K562 (cell line): ENCODE results near the gene CCDC13. TPM values are rescaled to one million over a fixed set of nuclear protein-coding genes. Genes with fewer than 3 reads are reported as not detected.
A peak's percentile ranks its signal among the peaks of the same experiment; 100 is the strongest.

ENCODE experiments used
- CCNT2 ChIP-seq: IDR thresholded peaks from 2 replicates; pipeline ENCODE4 v1.6.1; 2011; ENCODE audit warnings: borderline replicate concordance, low read depth, mild to moderate bottlenecking, moderate library complexity, mixed read lengths, low read length; ENCODE audit not compliant: insufficient read length; ENCODE audit errors: extremely low read depth
- CREB1 ChIP-seq, 2 experiments: sonication (generic) in 1 of 2; formaldehyde crosslinking in 1 of 2; IDR thresholded peaks; 2 replicates each; pipeline versions ENCODE4 v1.6.1 to v1.8.0; 2012 to 2022; ENCODE audit warnings: inconsistent platforms in 1 of 2, mild to moderate bottlenecking in 1 of 2, missing genetic modification reagents in 1 of 2, moderate library complexity in 1 of 2
- MCM3 ChIP-seq: fragments of 450-650 bp; IDR thresholded peaks from 2 replicates; pipeline ENCODE4 v1.6.1; 2016
- NCOA1 ChIP-seq: fragments of 450-650 bp; IDR thresholded peaks from 2 replicates; pipeline ENCODE4 v1.6.1; 2016; ENCODE audit warnings: low read depth
- PTTG1 ChIP-seq: fragments of 450-650 bp; IDR thresholded peaks from 2 replicates; pipeline ENCODE4 v1.6.1; 2016; ENCODE audit warnings: low read depth, mild to moderate bottlenecking, missing genetic modification characterization, missing compliant biosample characterization
- ZNF212 ChIP-seq: fragments of 450-650 bp; formaldehyde crosslinking; IDR thresholded peaks from 2 replicates; pipeline ENCODE4 v1.4.0; 2020; ENCODE audit warnings: mild to moderate bottlenecking
- ZNF583 ChIP-seq: fragments of 250-450 bp; sonication (Bioruptor Pico); IDR thresholded peaks from 2 replicates; pipeline ENCODE4 v1.4.0; 2020
- polyA plus RNA-seq, 8 experiments: library from polyadenylated mRNA; depleted of rRNA in 4 of 8; stranded (reverse) in 5 of 8; unstranded in 3 of 8; fragments of >200 nt; fragmentation: Nextera tagmentation in 2 of 8; fragmentation: Illumina TruSeq in 1 of 8; extraction: Ambion mirVana in 2 of 8; extraction: Trizol in 1 of 8; gene quantifications; 2 replicates each; pipeline versions ENCODE4 v1.2.1 to v1.2.3, GENCODE V29; 2011 to 2014; ENCODE audit warnings: inconsistent platforms in 1 of 8, missing spikeins in 1 of 8
- total RNA-seq, 7 experiments: library from RNA; depleted of rRNA in 6 of 7; stranded (reverse); fragments of >200 nt in 6 of 7; fragmentation: Illumina TruSeq in 2 of 7; extraction: Trizol in 2 of 7; gene quantifications; 2 replicates each; pipeline versions ENCODE4 v1.2.1 to v1.2.3, GENCODE V29; 2011 to 2021; ENCODE audit warnings: low replicate concordance in 1 of 7
- TF ChIP-seq, protein P1 (sequence below): fragments of 450-650 bp; IDR thresholded peaks from 2 replicates; pipeline ENCODE4 v1.6.1; 2016; ENCODE audit warnings: mild to moderate bottlenecking, moderate library complexity
- TF ChIP-seq, protein P2 (sequence below): sonication (generic); formaldehyde crosslinking; IDR thresholded peaks from 2 replicates; pipeline ENCODE4 v1.8.0; 2022; ENCODE audit warnings: missing genetic modification reagents, mild to moderate bottlenecking, moderate library complexity, borderline replicate concordance
- TF ChIP-seq, protein P3 (sequence below): fragments of 250-450 bp; sonication (Bioruptor Pico); IDR thresholded peaks from 2 replicates; pipeline ENCODE4 v1.8.0; 2022; ENCODE audit warnings: inconsistent platforms, mild to moderate bottlenecking, moderate library complexity, borderline replicate concordance

CCDC13 gene
- total and polyA plus RNA-seq, 9 of the 15 experiments (the other 6 are each of a cell fraction or from before 2014, with no cell fraction given) = 0.20 to 0.70 (median 0.48) TPM; not detected in 2

DNA sequence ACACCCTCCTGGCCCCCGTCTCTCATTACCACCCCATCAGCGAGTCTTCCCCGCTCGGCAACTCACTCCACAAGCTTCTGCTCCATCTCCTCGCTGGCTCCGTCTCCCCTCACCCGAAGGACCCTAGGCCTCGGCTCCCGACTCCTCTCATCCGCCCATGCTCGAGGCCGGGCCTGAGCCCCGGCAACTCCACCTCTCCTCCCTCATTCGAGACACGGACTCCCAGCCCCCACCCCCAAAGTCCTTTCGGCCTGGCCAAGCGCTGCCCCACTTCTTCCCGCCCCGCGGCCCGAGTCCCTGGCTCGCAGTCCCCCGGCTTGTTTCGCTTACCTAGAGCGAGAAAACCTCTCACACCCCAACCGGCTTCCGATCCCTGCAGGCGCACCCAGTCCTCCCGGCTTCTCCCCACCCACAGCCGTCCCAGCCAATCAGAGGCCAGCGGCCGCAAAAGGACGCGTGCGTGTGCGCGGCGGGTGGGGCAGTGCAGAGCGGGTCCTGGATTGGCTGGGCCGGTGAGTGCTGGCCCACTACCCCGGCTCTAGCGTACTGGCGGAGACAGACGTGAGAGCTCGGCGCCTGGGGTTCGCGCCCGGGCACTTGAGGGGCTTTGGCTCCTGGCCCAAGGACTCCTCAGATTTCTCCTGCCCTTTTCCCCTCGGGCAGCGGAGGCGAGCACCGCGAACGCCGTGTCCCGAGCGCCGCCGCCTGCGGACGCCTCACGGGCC lies 31.2 kb upstream of the CCDC13 start, which contains the start of gene HIGD1A (continued):
- TF ChIP-seq, protein P1, sequence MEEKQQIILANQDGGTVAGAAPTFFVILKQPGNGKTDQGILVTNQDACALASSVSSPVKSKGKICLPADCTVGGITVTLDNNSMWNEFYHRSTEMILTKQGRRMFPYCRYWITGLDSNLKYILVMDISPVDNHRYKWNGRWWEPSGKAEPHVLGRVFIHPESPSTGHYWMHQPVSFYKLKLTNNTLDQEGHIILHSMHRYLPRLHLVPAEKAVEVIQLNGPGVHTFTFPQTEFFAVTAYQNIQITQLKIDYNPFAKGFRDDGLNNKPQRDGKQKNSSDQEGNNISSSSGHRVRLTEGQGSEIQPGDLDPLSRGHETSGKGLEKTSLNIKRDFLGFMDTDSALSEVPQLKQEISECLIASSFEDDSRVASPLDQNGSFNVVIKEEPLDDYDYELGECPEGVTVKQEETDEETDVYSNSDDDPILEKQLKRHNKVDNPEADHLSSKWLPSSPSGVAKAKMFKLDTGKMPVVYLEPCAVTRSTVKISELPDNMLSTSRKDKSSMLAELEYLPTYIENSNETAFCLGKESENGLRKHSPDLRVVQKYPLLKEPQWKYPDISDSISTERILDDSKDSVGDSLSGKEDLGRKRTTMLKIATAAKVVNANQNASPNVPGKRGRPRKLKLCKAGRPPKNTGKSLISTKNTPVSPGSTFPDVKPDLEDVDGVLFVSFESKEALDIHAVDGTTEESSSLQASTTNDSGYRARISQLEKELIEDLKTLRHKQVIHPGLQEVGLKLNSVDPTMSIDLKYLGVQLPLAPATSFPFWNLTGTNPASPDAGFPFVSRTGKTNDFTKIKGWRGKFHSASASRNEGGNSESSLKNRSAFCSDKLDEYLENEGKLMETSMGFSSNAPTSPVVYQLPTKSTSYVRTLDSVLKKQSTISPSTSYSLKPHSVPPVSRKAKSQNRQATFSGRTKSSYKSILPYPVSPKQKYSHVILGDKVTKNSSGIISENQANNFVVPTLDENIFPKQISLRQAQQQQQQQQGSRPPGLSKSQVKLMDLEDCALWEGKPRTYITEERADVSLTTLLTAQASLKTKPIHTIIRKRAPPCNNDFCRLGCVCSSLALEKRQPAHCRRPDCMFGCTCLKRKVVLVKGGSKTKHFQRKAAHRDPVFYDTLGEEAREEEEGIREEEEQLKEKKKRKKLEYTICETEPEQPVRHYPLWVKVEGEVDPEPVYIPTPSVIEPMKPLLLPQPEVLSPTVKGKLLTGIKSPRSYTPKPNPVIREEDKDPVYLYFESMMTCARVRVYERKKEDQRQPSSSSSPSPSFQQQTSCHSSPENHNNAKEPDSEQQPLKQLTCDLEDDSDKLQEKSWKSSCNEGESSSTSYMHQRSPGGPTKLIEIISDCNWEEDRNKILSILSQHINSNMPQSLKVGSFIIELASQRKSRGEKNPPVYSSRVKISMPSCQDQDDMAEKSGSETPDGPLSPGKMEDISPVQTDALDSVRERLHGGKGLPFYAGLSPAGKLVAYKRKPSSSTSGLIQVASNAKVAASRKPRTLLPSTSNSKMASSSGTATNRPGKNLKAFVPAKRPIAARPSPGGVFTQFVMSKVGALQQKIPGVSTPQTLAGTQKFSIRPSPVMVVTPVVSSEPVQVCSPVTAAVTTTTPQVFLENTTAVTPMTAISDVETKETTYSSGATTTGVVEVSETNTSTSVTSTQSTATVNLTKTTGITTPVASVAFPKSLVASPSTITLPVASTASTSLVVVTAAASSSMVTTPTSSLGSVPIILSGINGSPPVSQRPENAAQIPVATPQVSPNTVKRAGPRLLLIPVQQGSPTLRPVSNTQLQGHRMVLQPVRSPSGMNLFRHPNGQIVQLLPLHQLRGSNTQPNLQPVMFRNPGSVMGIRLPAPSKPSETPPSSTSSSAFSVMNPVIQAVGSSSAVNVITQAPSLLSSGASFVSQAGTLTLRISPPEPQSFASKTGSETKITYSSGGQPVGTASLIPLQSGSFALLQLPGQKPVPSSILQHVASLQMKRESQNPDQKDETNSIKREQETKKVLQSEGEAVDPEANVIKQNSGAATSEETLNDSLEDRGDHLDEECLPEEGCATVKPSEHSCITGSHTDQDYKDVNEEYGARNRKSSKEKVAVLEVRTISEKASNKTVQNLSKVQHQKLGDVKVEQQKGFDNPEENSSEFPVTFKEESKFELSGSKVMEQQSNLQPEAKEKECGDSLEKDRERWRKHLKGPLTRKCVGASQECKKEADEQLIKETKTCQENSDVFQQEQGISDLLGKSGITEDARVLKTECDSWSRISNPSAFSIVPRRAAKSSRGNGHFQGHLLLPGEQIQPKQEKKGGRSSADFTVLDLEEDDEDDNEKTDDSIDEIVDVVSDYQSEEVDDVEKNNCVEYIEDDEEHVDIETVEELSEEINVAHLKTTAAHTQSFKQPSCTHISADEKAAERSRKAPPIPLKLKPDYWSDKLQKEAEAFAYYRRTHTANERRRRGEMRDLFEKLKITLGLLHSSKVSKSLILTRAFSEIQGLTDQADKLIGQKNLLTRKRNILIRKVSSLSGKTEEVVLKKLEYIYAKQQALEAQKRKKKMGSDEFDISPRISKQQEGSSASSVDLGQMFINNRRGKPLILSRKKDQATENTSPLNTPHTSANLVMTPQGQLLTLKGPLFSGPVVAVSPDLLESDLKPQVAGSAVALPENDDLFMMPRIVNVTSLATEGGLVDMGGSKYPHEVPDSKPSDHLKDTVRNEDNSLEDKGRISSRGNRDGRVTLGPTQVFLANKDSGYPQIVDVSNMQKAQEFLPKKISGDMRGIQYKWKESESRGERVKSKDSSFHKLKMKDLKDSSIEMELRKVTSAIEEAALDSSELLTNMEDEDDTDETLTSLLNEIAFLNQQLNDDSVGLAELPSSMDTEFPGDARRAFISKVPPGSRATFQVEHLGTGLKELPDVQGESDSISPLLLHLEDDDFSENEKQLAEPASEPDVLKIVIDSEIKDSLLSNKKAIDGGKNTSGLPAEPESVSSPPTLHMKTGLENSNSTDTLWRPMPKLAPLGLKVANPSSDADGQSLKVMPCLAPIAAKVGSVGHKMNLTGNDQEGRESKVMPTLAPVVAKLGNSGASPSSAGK = peak; percentile 90
- TF ChIP-seq CCNT2 (peak; percentile 75), CREB1 (IDR thresholded peaks at IDR 0.05) (peak; percentile 82), CREB1 (CRISPR knock-in tag; IDR thresholded peaks at IDR 0.05) (peak; percentile 85), ZNF583 (CRISPR knock-in tag) (peak; percentile 77; the same call in 1 of the 2 replicates), NCOA1 (peak; percentile 50; the same call in 1 of the 2 replicates), ZNF212 (peak; percentile 78; the same call in 1 of the 2 replicates), MCM3 (no peak), PTTG1 (no peak)
- TF ChIP-seq, protein P2, sequence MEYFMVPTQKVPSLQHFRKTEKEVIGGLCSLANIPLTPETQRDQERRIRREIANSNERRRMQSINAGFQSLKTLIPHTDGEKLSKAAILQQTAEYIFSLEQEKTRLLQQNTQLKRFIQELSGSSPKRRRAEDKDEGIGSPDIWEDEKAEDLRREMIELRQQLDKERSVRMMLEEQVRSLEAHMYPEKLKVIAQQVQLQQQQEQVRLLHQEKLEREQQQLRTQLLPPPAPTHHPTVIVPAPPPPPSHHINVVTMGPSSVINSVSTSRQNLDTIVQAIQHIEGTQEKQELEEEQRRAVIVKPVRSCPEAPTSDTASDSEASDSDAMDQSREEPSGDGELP = peak; percentile 79
- TF ChIP-seq, protein P3, sequence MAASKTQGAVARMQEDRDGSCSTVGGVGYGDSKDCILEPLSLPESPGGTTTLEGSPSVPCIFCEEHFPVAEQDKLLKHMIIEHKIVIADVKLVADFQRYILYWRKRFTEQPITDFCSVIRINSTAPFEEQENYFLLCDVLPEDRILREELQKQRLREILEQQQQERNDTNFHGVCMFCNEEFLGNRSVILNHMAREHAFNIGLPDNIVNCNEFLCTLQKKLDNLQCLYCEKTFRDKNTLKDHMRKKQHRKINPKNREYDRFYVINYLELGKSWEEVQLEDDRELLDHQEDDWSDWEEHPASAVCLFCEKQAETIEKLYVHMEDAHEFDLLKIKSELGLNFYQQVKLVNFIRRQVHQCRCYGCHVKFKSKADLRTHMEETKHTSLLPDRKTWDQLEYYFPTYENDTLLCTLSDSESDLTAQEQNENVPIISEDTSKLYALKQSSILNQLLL (CRISPR knock-in tag) = 0 out of 2 replicates have a peak, but pooled peaks have one; percentile 15
